A549 (cell line): Measurements from ENCODE around the gene IFT43. TPM values are rescaled to one million over a fixed set of nuclear protein-coding genes. Genes with fewer than 3 reads are reported as not detected.

Experiments used
- ATAC-seq, 2 experiments: fragments of 200-7000 bp in 1 of 2; fragments of >200 bp in 1 of 2; cut with Nextera tagmentation in 1 of 2; cut with Tn5 transposase in 1 of 2; 3 replicates each; pipeline versions ENCODE4 v1.8.0 to v1.9.1; 2018 to 2020; ENCODE audit warnings: mild to moderate bottlenecking in 1 of 2, moderate library complexity in 1 of 2
- CTCF ChIA-PET: fragments of 300-600 bp; sonication (Branson Sonifier 250); formaldehyde crosslinking; extraction: SDS; loops from one replicate; lab custom pipeline; 2021; ENCODE audit warnings: antibody characterized with exemption, inconsistent platforms; lab: Yijun Ruan, JAX
- POLR2A ChIA-PET: fragments of 350-600 bp; formaldehyde crosslinking; extraction: SDS; loops from one replicate; lab custom pipeline; 2021; ENCODE audit warnings: antibody characterized with exemption, inconsistent platforms; lab: Yijun Ruan, JAX
- DNase-seq, 2 experiments: peaks; one replicate each; pipeline versions ENCODE4 v3.0.0 to v3.0.0-alpha.2; 2011 to 2016; ENCODE audit warnings: low read depth in 1 of 2, low spot score in 1 of 2
- FAIRE-seq: peaks from 2 replicates; lab custom pipeline; 2011; peaks lifted over from hg19 to GRCh38; lab: Jason Lieb, UNC
- H3K27ac ChIP-seq, 2 experiments: fragments of >200 bp; sonication (Bioruptor Twin); formaldehyde crosslinking; 3 replicates each; pipeline ENCODE4 v1.5.1; 2016 to 2017
- H3K4me1 ChIP-seq: fragments of >200 bp; sonication (Bioruptor Twin); formaldehyde crosslinking; 3 replicates; pipeline ENCODE4 v1.6.1; 2016
- H3K4me2 ChIP-seq: fragments of >200 bp; sonication (Bioruptor Twin); formaldehyde crosslinking; 3 replicates; pipeline ENCODE4 v1.6.1; 2016
- H3K4me3 ChIP-seq: fragments of >200 bp; sonication (Bioruptor Twin); formaldehyde crosslinking; 3 replicates; pipeline ENCODE4 v1.5.1; 2016
- H3K9me3 ChIP-seq: fragments of >200 bp; sonication (Bioruptor Twin); formaldehyde crosslinking; 3 replicates; pipeline ENCODE4 v1.6.1; 2016
- ATOH8 ChIP-seq: fragments of 250-450 bp; sonication (Bioruptor Pico); IDR thresholded peaks from 2 replicates; pipeline ENCODE4 v1.5.0; 2020; ENCODE audit warnings: low read depth, mild to moderate bottlenecking, moderate library complexity
- CBX2 ChIP-seq: fragments of 200-600 bp; sonication (generic); IDR thresholded peaks from 2 replicates; pipeline ENCODE4 v1.6.1; 2016; ENCODE audit warnings: low read depth, mild to moderate bottlenecking, borderline replicate concordance
- CHD4 ChIP-seq: fragments of 200-600 bp; sonication (generic); IDR thresholded peaks from 2 replicates; pipeline ENCODE4 v1.6.1; 2016; ENCODE audit warnings: antibody characterized with exemption, mild to moderate bottlenecking, borderline replicate concordance
- EHMT2 ChIP-seq: fragments of 200-600 bp; sonication (generic); IDR thresholded peaks from 2 replicates; pipeline ENCODE4 v1.6.1; 2016; ENCODE audit warnings: antibody characterized with exemption, low read depth, mild to moderate bottlenecking, moderate library complexity
- FOXS1 ChIP-seq: fragments of 250-450 bp; sonication (Bioruptor Pico); IDR thresholded peaks from 2 replicates; pipeline ENCODE4 v1.5.0; 2020; ENCODE audit warnings: mild to moderate bottlenecking, moderate library complexity
- HEYL ChIP-seq: fragments of 250-450 bp; sonication (Bioruptor Pico); IDR thresholded peaks from 2 replicates; pipeline ENCODE4 v1.8.0; 2021; ENCODE audit warnings: mild to moderate bottlenecking, moderate library complexity
- JUN ChIP-seq, 2 experiments: fragments of >200 bp; sonication (Bioruptor Twin); formaldehyde crosslinking; IDR thresholded peaks; 2 replicates in 1 of 2; 3 replicates in 1 of 2; pipeline ENCODE4 v1.6.1; 2016 to 2017
- KDM5A ChIP-seq: fragments of 200-600 bp; sonication (generic); IDR thresholded peaks from 2 replicates; pipeline ENCODE4 v1.6.1; 2016; ENCODE audit warnings: antibody characterized with exemption, mild to moderate bottlenecking
- MAFK ChIP-seq: fragments of 450-650 bp; IDR thresholded peaks from 2 replicates; pipeline ENCODE4 v1.6.1; 2014; ENCODE audit not compliant: partially characterized antibody
- MAZ ChIP-seq: fragments of 150-350 bp; IDR thresholded peaks from 2 replicates; pipeline ENCODE4 v1.6.1; 2014; ENCODE audit warnings: antibody characterized with exemption, low read depth, low read length, borderline replicate concordance
- MYC ChIP-seq: IDR thresholded peaks from 2 replicates; pipeline ENCODE4 v1.6.1; 2012; ENCODE audit warnings: mild to moderate bottlenecking, inconsistent platforms, low read length, improper control_type of control experiment, borderline replicate concordance
- RFX5 ChIP-seq: fragments of 450-650 bp; IDR thresholded peaks from 2 replicates; pipeline ENCODE4 v1.7.1; 2014; ENCODE audit warnings: antibody characterized with exemption, mild to moderate bottlenecking, moderate library complexity
- USF2 ChIP-seq: fragments of 450-650 bp; IDR thresholded peaks from 2 replicates; pipeline ENCODE4 v1.6.1; 2014; ENCODE audit warnings: antibody characterized with exemption
- ZC3H11A ChIP-seq: fragments of 450-650 bp; IDR thresholded peaks from 2 replicates; pipeline ENCODE4 v1.6.1; 2014; ENCODE audit warnings: antibody characterized with exemption, mild to moderate bottlenecking
- ZSCAN20 ChIP-seq: fragments of 250-450 bp; sonication (Bioruptor Pico); IDR thresholded peaks from 2 replicates; pipeline ENCODE4 v1.8.0; 2022; ENCODE audit warnings: mild to moderate bottlenecking, moderate library complexity
- WGBS: methylation state at CpG from one replicate; pipeline ENCODE4 v1.1.6; 2017; ENCODE audit errors: missing lambda C conversion rate; 5-methylcytosine and 5-hydroxymethylcytosine counted together
- polyA plus RNA-seq, 4 experiments: library from polyadenylated mRNA; depleted of rRNA in 3 of 4; stranded (reverse); fragments of >200 nt; fragmentation: RNase III in 1 of 4; extraction: RNeasy Plus Mini Kit Qiagen cat#74134 plus additional on column Dnase treatment in 1 of 4; gene quantifications; 2 replicates in 3 of 4; 3 replicates in 1 of 4; pipeline ENCODE4 v1.2.3, GENCODE V29; 2011 to 2017
- TF ChIP-seq, protein P1 (sequence below): fragments of >200 bp; sonication (Bioruptor Twin); formaldehyde crosslinking; IDR thresholded peaks from 3 replicates; pipeline ENCODE4 v1.5.1; 2016
- TF ChIP-seq, protein P2 (sequence below): IDR thresholded peaks from 2 replicates; pipeline ENCODE4 v1.6.1; 2012
- TF ChIP-seq, protein P3 (sequence below): fragments of >200 bp; sonication (Bioruptor Twin); formaldehyde crosslinking; IDR thresholded peaks from 3 replicates; pipeline ENCODE4 v1.6.1; 2016

Gene IFT43
- polyA plus RNA-seq, 2 of the 4 experiments (the other 2 are of a cell fraction): 46.4 to 49.4 TPM

- H3K4me3 ChIP-seq: no peak overlapping the region
- ATAC-seq (peak in 1 of 2 experiments; percentile 23; a peak in 1 of 6 replicates), DNase-seq (no peak), FAIRE-seq (no peak)
- POLR2A ChIA-PET: no interaction called here
- H3K4me1 ChIP-seq: no peaks in the 10 kb centered on the region
- H3K9me3 ChIP-seq: no peaks in the 10 kb centered on the region
- CTCF ChIA-PET: interaction anchor here (0.8 to 0.9 kb wide), 2 partner anchors 9 to 239 kb away, joined by 3 read pairs; no protein-coding TSS in a partner anchor
- no peak for TF ChIP-seq ATOH8 (CRISPR knock-in tag)
- no peak overlapping the region for H3K27ac ChIP-seq
- WGBS: 40% methylated on average over 22 of the region's 22 CpGs
- no peak overlapping the region for H3K4me2 ChIP-seq
These were observed 127.5 kb downstream of the IFT43 start for GRCh38 chr14:76112889-76113624.

GRCh38 chr14:76113691-76114090 is 128.1 kb downstream of the IFT43 start:
- no peak for TF ChIP-seq CHD4
- TF ChIP-seq ZSCAN20 (CRISPR knock-in tag): no peak
- TF ChIP-seq MAFK: no peak
- TF ChIP-seq CBX2: no peak
- TF ChIP-seq, protein P1, sequence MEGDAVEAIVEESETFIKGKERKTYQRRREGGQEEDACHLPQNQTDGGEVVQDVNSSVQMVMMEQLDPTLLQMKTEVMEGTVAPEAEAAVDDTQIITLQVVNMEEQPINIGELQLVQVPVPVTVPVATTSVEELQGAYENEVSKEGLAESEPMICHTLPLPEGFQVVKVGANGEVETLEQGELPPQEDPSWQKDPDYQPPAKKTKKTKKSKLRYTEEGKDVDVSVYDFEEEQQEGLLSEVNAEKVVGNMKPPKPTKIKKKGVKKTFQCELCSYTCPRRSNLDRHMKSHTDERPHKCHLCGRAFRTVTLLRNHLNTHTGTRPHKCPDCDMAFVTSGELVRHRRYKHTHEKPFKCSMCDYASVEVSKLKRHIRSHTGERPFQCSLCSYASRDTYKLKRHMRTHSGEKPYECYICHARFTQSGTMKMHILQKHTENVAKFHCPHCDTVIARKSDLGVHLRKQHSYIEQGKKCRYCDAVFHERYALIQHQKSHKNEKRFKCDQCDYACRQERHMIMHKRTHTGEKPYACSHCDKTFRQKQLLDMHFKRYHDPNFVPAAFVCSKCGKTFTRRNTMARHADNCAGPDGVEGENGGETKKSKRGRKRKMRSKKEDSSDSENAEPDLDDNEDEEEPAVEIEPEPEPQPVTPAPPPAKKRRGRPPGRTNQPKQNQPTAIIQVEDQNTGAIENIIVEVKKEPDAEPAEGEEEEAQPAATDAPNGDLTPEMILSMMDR: no peak
- TF ChIP-seq MAZ: no peak
- TF ChIP-seq MYC: no peak
- TF ChIP-seq, protein P2, sequence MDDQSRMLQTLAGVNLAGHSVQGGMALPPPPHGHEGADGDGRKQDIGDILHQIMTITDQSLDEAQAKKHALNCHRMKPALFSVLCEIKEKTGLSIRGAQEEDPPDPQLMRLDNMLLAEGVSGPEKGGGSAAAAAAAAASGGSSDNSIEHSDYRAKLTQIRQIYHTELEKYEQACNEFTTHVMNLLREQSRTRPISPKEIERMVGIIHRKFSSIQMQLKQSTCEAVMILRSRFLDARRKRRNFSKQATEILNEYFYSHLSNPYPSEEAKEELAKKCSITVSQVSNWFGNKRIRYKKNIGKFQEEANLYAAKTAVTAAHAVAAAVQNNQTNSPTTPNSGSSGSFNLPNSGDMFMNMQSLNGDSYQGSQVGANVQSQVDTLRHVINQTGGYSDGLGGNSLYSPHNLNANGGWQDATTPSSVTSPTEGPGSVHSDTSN: no peak
- no peak for TF ChIP-seq KDM5A
- no peak for TF ChIP-seq FOXS1 (CRISPR knock-in tag)
- no peak for TF ChIP-seq USF2
- no peak for TF ChIP-seq ZC3H11A
- TF ChIP-seq, protein P3, sequence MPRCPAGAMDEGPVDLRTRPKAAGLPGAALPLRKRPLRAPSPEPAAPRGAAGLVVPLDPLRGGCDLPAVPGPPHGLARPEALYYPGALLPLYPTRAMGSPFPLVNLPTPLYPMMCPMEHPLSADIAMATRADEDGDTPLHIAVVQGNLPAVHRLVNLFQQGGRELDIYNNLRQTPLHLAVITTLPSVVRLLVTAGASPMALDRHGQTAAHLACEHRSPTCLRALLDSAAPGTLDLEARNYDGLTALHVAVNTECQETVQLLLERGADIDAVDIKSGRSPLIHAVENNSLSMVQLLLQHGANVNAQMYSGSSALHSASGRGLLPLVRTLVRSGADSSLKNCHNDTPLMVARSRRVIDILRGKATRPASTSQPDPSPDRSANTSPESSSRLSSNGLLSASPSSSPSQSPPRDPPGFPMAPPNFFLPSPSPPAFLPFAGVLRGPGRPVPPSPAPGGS: no peak
- no peak for TF ChIP-seq HEYL (CRISPR knock-in tag)
- TF ChIP-seq RFX5: no peak
- TF ChIP-seq JUN (IDR thresholded peaks at IDR 0.05): no peak
- no peak for TF ChIP-seq EHMT2
- TF ChIP-seq, all 56 proteins: peak for 0
- Histone ChIP-seq H3K4me3 (no peak overlapping the region), H3K4me2 (no peak overlapping the region), H3K9me3 (no peaks in the 10 kb centered on the region), H3K27ac (no peak overlapping the region), H3K4me1 (no peaks in the 10 kb centered on the region)
- no peak for ATAC-seq
- POLR2A ChIA-PET: no interaction called here
- FAIRE-seq: no peak
- DNase-seq: no peak
- 57% methylated on average over 8 of the region's 8 CpGs for WGBS
- CTCF ChIA-PET: no interaction called here
